AG09309 (cell line): ENCODE measurements around the gene TRIM59.

Source experiments
- DNase-seq: peaks from one replicate; pipeline ENCODE4 v3.0.0-alpha.2; 2010; ENCODE audit warnings: low read depth
- H3K4me3 ChIP-seq: 2 replicates; pipeline ENCODE4 v1.5.1; 2011; ENCODE audit warnings: mild to moderate bottlenecking, low read depth, low read length, moderate library complexity; ENCODE audit not compliant: control insufficient read depth
- TF ChIP-seq, protein P1 (sequence below): IDR thresholded peaks from 2 replicates; pipeline ENCODE4 v1.5.1; 2011; ENCODE audit warnings: mild to moderate bottlenecking, low read depth, low read length, inconsistent platforms; ENCODE audit not compliant: insufficient read depth, control insufficient read depth; ENCODE audit errors: missing control alignments

TRIM59 gene

DNA sequence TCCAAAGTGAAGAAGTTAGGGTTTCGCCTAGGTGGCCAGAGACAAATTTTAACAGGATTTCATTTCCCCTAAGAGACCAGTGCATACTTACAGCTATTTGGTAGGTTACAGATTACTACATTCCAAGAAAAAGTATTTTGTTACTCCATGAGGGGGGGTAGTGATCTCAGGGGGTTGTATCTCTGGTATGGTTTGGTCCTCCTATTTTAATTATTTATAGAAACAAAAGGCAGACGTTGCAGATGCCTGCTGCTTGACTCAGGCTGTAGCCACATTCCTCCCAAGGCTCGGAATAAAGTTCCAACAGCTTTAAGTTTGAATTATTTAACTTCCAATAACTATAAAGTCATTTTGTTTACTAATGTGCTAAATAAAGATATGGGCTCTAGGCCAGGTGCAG is 1.3 kb upstream of the TRIM59 start:
- peak; percentile 84 for DNase-seq
- TF ChIP-seq, protein P1, sequence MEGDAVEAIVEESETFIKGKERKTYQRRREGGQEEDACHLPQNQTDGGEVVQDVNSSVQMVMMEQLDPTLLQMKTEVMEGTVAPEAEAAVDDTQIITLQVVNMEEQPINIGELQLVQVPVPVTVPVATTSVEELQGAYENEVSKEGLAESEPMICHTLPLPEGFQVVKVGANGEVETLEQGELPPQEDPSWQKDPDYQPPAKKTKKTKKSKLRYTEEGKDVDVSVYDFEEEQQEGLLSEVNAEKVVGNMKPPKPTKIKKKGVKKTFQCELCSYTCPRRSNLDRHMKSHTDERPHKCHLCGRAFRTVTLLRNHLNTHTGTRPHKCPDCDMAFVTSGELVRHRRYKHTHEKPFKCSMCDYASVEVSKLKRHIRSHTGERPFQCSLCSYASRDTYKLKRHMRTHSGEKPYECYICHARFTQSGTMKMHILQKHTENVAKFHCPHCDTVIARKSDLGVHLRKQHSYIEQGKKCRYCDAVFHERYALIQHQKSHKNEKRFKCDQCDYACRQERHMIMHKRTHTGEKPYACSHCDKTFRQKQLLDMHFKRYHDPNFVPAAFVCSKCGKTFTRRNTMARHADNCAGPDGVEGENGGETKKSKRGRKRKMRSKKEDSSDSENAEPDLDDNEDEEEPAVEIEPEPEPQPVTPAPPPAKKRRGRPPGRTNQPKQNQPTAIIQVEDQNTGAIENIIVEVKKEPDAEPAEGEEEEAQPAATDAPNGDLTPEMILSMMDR, result peak; percentile 17
- no peak overlapping the region for H3K4me3 ChIP-seq

DNA sequence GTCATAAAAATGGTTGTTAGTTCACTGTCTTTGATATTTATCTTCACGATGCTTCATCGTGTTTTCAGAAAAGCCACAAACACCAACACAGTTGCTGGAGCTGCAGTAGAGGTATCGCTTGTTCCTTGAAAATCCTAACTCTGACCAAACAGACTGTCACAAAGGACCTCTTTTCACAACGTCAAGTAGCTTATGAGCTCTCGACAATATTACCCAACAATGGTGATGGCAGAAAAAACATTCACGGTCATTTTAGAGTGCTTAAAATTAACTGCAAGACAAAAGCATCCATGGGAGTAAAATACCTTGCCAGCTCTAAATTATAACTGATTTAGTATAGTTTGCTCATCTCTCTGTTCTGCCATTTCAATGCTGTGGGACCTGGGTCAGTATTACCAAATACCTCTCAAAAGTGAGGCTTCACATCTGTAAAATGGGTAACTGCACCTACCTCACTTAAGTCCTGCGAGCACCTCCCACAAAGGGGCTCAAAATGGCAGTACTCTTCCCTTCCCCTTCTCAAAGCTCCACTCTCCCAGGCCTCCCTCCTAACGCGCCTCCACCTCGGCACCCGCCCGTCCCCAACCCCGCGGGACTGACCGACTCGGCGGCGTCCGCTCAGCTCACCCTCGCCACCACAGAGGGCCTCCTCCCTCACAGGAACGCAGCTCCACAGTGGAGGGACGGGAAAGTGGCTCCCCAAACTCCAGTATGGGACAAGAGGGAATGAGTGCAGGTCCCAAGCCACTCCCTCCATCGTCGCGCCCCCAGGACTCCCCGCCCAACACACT is 546 bp downstream of the TRIM59 start:
- DNase-seq, result no peak
- TF ChIP-seq, protein P1, result no peak
- peak overlapping the region; percentile 69 for H3K4me3 ChIP-seq

DNA sequence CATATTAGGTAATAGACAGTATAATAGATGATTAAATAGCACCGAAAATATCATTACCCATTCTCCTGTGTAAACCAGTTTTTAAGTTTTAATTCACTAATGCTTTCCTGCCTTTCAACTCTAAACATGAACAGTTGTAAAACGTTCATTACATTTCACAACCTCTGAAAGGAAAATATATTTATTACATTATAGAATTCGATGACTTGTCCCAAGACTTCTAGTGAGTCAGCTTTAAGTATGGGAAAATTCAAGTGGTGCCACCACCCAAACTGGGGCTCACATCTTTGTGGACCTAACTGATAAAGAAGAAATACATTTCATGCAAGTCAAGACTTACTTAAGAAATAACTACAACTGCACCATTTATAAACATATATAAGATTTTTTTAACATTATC is 2.0 kb downstream of the TRIM59 start:
- no peak for DNase-seq
- peak overlapping the region; percentile 10 for H3K4me3 ChIP-seq
- TF ChIP-seq, protein P1, result no peak

DNA sequence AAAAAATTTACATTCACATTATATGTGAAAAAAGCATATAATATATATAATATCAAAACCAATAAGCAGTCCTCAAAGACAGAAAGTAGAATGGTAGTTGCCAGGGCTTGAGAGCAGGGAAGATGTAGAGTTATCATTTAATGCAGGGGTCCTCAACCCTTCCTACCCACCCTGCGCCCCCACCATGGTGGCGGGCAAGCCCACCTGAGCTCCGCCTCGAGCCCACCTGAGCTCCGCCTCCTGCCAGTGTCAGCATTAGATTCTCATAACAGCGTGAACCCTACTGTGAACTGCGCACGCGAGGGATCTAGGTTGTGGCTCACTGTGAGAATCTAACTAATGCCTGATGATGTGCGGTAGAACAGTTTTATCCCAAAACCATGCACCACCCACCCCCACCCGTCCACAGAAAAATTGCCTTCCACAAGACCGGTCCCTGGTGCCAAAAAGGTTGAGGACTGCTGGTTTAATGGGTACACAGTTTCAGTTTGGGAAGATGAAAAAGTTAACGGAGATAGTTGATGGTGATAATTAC is 3.0 kb downstream of the TRIM59 start:
- TF ChIP-seq, protein P1, result no peak
- H3K4me3 ChIP-seq, result no peak overlapping the region; the same call in 1 of the 2 replicates
- DNase-seq, result no peak

DNA sequence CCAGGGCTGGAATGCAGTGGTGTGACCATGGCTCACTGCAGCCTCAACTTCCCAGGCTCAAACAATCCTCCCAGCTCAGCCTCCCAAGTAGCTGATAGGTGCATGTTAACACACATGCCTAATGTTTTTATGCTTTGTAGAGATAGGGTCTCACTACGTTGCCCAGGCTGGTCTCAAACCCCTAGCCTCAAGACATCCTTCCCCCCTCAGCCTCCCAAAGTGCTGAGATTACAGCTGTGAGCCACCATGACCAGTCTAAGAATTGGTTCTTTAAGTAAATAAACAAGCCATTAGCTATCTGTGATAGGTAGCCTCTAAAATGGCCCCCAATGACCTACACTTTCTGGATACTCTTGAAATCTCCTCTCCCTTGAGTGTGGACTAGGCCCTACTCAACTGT is 3.7 kb downstream of the TRIM59 start:
- TF ChIP-seq, protein P1, result no peak
- DNase-seq, result no peak

DNA sequence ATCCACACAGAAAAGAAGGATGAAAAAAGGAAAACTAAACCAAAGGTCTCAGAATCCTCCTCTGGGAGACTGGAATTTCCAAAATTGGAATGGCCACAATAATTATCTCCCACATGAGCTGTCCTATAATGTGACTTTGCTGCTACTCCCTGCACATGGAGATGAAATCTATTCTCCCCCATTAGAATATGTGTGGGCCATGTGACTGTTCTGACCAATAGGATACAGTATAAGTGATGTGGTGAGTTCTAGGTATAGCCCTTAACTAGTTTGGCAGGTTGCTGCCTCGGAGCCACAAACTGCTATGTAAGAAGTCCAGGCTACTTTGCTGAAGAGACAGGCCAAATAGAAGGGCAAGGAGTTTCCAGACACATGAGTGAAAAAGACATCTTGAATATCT is 5.2 kb downstream of the TRIM59 start:
- no peak overlapping the region for H3K4me3 ChIP-seq
- DNase-seq, result no peak
- TF ChIP-seq, protein P1, result no peak

More for the DNA sequence above, 3.7 kb downstream of the TRIM59 start:
- no peak overlapping the region for H3K4me3 ChIP-seq
